Epithelial cell of esophagus (primary cell): ENCODE measurements around the gene PIP5KL1.

ENCODE experiments used
- DNase-seq: peaks from one replicate; pipeline ENCODE4 v3.0.0; 2010; ENCODE audit warnings: low read depth
- H3K4me3 ChIP-seq: 2 replicates; pipeline ENCODE4 v1.5.1; 2011; ENCODE audit warnings: mild to moderate bottlenecking, low read length, control low read depth
- TF ChIP-seq, protein P1 (sequence below): IDR thresholded peaks from 2 replicates; pipeline ENCODE4 v1.5.1; 2011; ENCODE audit warnings: low read depth, mild to moderate bottlenecking, low read length, control low read depth, inconsistent platforms; ENCODE audit not compliant: insufficient read depth; ENCODE audit errors: missing control alignments

Gene PIP5KL1

DNA sequence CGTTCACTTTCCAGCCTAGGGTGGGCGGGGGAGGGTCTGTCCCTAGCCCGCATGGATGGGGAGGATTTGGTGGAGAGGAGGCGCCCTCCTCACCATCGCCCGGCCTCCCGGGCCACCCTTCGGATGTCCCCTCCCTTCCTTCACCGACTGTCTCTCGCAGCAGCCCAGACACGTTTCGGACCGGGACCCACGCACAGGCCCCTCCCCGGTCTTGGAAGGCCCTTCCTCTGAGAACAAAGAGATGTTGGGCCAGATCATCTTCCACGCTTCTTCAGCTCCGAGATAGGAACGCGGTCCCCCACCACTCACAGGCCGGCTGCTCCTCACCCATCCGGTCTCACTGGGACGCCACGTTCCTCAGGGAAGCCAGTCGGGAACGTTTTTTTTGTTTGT lies 7.7 kb upstream of the PIP5KL1 start:
- no peak for DNase-seq
- TF ChIP-seq, protein P1, sequence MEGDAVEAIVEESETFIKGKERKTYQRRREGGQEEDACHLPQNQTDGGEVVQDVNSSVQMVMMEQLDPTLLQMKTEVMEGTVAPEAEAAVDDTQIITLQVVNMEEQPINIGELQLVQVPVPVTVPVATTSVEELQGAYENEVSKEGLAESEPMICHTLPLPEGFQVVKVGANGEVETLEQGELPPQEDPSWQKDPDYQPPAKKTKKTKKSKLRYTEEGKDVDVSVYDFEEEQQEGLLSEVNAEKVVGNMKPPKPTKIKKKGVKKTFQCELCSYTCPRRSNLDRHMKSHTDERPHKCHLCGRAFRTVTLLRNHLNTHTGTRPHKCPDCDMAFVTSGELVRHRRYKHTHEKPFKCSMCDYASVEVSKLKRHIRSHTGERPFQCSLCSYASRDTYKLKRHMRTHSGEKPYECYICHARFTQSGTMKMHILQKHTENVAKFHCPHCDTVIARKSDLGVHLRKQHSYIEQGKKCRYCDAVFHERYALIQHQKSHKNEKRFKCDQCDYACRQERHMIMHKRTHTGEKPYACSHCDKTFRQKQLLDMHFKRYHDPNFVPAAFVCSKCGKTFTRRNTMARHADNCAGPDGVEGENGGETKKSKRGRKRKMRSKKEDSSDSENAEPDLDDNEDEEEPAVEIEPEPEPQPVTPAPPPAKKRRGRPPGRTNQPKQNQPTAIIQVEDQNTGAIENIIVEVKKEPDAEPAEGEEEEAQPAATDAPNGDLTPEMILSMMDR = no peak
- H3K4me3 ChIP-seq = peak overlapping the region; percentile 86

DNA sequence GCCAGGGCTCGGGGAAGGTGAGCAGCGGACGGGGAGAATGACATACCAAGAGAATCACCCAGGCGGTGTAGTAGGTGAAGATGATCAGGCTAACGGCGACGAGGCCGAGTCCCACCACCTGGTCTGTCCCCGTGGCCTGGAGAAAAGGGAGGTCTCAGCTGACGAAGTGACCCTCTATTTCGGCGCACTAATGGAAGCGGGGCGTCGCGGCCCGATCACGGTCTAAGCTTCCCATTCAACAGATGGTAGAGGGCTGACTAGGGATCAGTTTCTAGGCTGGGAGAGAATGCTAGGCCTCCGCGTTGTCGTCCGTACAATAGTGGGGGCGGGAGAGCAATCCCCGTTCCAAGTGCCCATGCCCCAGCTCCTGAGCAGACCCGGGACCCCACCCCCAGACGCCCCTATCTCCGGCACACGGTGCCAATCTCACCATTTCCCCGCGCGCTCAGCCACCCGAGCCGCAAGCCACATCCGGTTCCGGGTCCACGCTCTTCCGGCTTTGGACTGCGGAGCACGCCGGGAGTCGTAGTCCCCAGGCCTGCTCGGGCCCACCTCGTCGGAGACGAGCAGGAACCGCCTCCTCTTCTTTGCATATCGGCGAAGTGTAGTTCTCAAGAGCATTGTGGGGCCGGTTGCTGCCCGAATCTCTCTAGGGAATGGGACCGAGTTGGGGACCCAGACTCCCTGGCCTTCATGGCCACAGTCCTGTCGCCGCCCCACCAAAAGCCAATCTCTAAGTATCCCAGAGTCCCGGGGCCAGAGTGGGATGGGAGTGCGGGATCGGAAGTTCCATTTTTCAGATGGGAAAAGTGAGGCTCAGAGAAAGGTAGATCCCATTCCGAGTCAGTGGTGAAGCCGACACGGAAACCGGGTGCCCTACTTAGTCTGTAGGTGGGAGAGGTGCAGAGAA lies 7.1 kb upstream of the PIP5KL1 start, which contains the start of gene DPM2:
DPM2 (minus strand) TSS at position 467 of the 910 bp plus-strand sequence; CDS start at position 433, 34 bp downstream.
- DNase-seq = peak; percentile 84
- peak within 1 kb of the TSS; percentile 86 for H3K4me3 ChIP-seq
- TF ChIP-seq, protein P1 = no peak

DNA sequence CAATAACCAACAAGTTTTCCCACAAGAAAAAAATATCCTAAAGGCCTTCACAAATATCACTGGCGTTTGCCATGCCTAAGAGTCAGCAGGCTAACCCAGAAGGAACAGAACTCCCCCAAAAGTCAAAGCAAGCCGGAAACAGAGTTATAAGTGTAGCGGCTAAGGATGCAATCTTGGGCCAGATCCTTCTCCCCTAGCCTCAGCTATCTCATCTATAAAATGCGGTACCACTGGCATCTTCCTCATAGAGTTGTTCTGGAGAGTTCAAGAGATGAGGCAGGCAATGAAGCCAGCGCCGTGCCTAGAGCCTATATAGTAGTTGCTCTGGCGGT lies 6.4 kb upstream of the PIP5KL1 start:
- TF ChIP-seq, protein P1 = no peak
- H3K4me3 ChIP-seq = peak overlapping the region; percentile 86
- DNase-seq = no peak

DNA sequence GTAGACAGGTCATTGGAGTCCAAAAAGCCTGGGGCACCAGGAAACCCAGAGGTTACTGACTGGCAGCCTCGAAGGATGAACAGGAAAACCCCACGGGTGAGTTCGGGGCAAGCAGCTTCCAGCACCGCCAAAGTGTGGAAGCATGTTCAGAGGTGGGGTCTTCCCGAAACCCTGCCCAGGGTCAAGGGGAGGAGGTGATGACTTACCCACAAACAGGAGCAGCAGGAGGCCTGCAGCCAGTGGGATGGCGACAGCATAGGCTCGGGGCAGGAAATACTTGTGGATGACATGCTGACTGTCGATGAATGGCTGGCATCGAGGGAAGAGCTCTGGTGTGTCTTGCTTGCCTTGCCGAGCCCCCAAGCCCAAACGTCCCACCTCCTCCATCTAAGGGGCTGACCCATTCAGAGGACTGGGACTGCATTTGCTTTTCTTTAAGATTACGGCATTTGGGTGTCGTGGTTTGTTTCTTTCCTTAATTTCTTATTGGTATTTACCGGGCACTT lies 5.8 kb upstream of the PIP5KL1 start:
- TF ChIP-seq, protein P1 = no peak
- no peak for DNase-seq
- H3K4me3 ChIP-seq = peak overlapping the region; percentile 86

DNA sequence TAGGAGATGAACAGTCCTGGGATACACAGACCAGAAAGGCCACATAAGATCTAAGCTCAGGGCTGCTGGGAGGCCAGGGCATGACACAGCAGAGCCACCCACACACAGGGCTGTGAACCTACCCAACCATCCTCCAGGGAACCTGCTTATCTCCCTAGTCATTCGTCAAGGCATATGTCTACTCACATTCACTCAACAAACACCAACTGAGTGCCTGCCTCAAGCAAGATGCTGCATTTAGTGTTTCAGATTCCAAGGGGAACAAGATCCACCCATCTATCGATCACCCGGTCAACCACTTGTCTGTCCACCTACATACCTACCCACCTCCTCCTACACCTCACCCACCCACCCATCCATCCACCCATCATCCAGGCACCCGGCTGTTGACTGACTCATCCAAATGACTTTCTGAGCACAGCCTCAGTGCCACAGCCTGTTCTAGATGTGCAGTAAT lies 5.2 kb upstream of the PIP5KL1 start:
- H3K4me3 ChIP-seq = no peak overlapping the region
- DNase-seq = peak; percentile 56
- TF ChIP-seq, protein P1 = no peak

DNA sequence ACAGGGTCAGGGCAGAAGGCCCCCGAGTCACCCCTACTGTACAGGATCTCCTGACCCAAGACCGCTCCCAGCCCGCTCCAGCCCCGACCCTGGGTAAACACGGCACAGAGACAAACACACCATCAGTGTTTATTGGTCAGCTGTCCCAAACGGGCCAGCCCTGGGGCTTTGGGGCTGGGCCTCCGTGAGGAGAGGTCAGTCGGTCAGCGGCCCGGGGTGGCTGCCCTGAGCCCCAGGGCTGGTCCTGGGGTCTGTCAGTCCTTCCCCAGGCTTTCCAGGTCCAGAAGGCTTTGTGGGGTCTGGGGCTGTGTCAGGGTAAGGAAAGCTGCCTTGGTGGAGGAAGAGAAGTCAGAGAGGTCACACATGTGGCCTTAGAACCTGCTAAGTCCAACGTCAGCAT lies 4.4 kb upstream of the PIP5KL1 start:
- TF ChIP-seq, protein P1 = no peak
- no peak overlapping the region for H3K4me3 ChIP-seq
- no peak for DNase-seq

DNA sequence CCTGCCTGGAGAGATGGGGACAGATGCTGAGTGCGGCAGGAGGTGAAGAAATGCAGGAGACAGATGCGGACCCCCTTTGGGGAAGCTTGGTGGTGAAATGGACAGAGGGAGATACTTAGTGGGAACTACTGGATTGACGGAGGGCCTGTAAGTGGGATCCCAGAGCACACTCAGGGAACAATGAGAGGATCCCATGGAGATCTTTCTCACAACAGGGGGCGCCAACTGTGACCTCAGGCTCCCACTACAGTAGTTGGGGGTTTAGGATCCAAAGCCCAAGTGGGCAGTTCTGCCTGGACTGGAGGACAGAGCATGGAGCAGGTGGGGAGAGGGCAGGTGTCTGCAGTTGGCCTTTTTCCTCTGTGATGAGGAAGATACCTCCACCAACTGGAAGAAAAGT lies 3.7 kb upstream of the PIP5KL1 start:
- no peak overlapping the region for H3K4me3 ChIP-seq
- DNase-seq = no peak
- TF ChIP-seq, protein P1 = no peak
